Osteocyte (in vitro differentiated cells): ENCODE data around the gene PADI1. TPM values are rescaled to one million over a fixed set of nuclear protein-coding genes. Genes with fewer than 3 reads are reported as not detected.

Source experiments
- DNase-seq: peaks from one replicate; pipeline ENCODE4 v3.0.0; 2021; ENCODE audit warnings: mixed read lengths; ENCODE audit not compliant: unreplicated experiment; ENCODE audit errors: extremely low spot score
- H3K27ac Mint-ChIP-seq: one replicate; pipeline ENCODE4 v1.8.0; 2021; ENCODE audit warnings: mild to moderate bottlenecking, mixed read lengths; ENCODE audit not compliant: unreplicated experiment
- H3K27me3 Mint-ChIP-seq: one replicate; pipeline ENCODE4 v1.8.0; 2021; ENCODE audit warnings: mixed read lengths; ENCODE audit not compliant: unreplicated experiment
- H3K36me3 Mint-ChIP-seq: one replicate; pipeline ENCODE4 v1.8.0; 2021; ENCODE audit warnings: mixed read lengths; ENCODE audit not compliant: unreplicated experiment
- H3K4me1 Mint-ChIP-seq: one replicate; pipeline ENCODE4 v1.8.0; 2021; ENCODE audit warnings: mixed read lengths; ENCODE audit not compliant: unreplicated experiment
- H3K4me3 Mint-ChIP-seq: one replicate; pipeline ENCODE4 v1.8.0; 2021; ENCODE audit warnings: mild to moderate bottlenecking, moderate library complexity, mixed read lengths; ENCODE audit not compliant: unreplicated experiment
- H3K9me3 Mint-ChIP-seq: one replicate; pipeline ENCODE4 v1.8.0; 2021; ENCODE audit warnings: mixed read lengths; ENCODE audit not compliant: unreplicated experiment
- CTCF ChIP-seq: fragments of 200-600 bp; sonication (generic); IDR thresholded peaks from 2 replicates; pipeline ENCODE4 v1.5.0; 2021; ENCODE audit warnings: antibody characterized with exemption, mild to moderate bottlenecking, moderate library complexity
- total RNA-seq: library from RNA; stranded (reverse); gene quantifications from 2 replicates; pipeline ENCODE4 v1.2.1, GENCODE V29; 2021

The PADI1 gene
- total RNA-seq, 1 donor from 2014 or later, result 1.7 TPM

DNA sequence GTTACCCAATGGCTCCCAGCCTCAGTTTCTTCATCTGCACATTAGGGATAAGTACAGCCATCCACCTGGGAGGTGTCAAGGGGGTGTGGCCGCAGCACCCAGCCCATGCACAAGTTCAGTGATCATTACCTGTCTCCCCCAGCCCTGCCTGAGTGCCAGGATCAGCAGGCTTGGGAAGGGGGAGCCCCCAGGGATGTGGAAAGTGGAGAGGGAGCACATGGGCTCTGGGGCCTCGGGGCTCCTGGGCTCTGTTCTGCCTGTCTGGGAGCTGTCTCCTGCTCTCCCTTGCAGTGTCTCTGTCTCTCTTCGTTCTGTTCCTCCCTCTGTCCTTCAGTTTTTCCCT lies 10.8 kb upstream of the PADI1 start:
- no peaks in the 10 kb centered on the region for H3K27me3 Mint-ChIP-seq
- peak; percentile 82 for DNase-seq
- no peak overlapping the region for H3K4me3 Mint-ChIP-seq
- H3K9me3 Mint-ChIP-seq, result no peaks in the 10 kb centered on the region
- TF ChIP-seq CTCF, result no peak
- peak overlapping the region; percentile 39 for H3K27ac Mint-ChIP-seq
- H3K4me1 Mint-ChIP-seq, result peaks cover 63% of the 10 kb centered on the region
- no peaks in the 10 kb centered on the region for H3K36me3 Mint-ChIP-seq

- no peak for TF ChIP-seq CTCF
- DNase-seq, result peak; percentile 64
- H3K27ac Mint-ChIP-seq, result peak overlapping the region; percentile 39
- H3K9me3 Mint-ChIP-seq, result no peaks in the 10 kb centered on the region
- peaks cover 60% of the 10 kb centered on the region for H3K4me1 Mint-ChIP-seq
- H3K36me3 Mint-ChIP-seq, result no peaks in the 10 kb centered on the region
- no peaks in the 10 kb centered on the region for H3K27me3 Mint-ChIP-seq
- H3K4me3 Mint-ChIP-seq, result no peak overlapping the region
Observed at GRCh38 chr1:17194615-17195528, 10.1 kb upstream of the PADI1 start.

DNA sequence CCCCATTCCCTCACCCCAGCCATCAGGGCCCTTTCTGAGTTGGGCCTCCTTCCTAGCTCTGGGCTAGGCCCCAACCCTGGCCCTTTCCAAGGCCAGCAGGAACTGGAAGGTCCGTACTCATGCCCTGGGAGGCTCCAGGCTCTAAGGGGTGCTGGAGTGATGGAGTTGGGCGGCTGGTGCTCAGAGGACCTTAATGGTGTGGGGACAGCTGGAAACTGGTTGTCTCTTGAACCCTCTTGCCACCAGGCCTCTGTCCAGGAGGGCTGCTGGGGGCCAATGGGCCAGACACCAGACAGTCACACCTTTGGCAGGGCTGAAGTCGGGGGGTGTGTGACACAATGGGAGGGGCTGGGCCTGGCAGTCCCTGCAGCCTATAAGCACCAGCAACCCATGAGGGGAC lies 9.2 kb upstream of the PADI1 start:
- no peak overlapping the region for H3K27ac Mint-ChIP-seq
- H3K4me1 Mint-ChIP-seq, result peaks cover 54% of the 10 kb centered on the region
- no peak for TF ChIP-seq CTCF
- no peaks in the 10 kb centered on the region for H3K9me3 Mint-ChIP-seq
- H3K4me3 Mint-ChIP-seq, result no peak overlapping the region
- no peaks in the 10 kb centered on the region for H3K36me3 Mint-ChIP-seq
- no peaks in the 10 kb centered on the region for H3K27me3 Mint-ChIP-seq
- peak; percentile 60 for DNase-seq

GRCh38 chr1:17196496-17197185 lies 8.3 kb upstream of the PADI1 start:
- H3K4me1 Mint-ChIP-seq, result peaks cover 55% of the 10 kb centered on the region
- no peaks in the 10 kb centered on the region for H3K27me3 Mint-ChIP-seq
- H3K4me3 Mint-ChIP-seq, result no peak overlapping the region
- H3K27ac Mint-ChIP-seq, result no peak overlapping the region
- DNase-seq, result peak; percentile 53
- TF ChIP-seq CTCF, result no peak
- H3K9me3 Mint-ChIP-seq, result no peaks in the 10 kb centered on the region
- H3K36me3 Mint-ChIP-seq, result no peaks in the 10 kb centered on the region

GRCh38 chr1:17197696-17198095 lies 7.2 kb upstream of the PADI1 start:
- Mint-ChIP-seq H3K4me1 (peaks cover 47% of the 10 kb centered on the region), H3K27ac (no peak overlapping the region), H3K9me3 (no peaks in the 10 kb centered on the region), H3K36me3 (no peaks in the 10 kb centered on the region), H3K27me3 (no peaks in the 10 kb centered on the region), H3K4me3 (no peak overlapping the region)
- DNase-seq, result peak; percentile 23
- TF ChIP-seq CTCF, result no peak
